GM21423 (cell line): ENCODE results near the gene PLXNA2.

Source experiments
- ATAC-seq: cut with Tn5 transposase; IDR thresholded peaks from one replicate; pipeline ENCODE4 v1.9.1; 2021; ENCODE audit warnings: mild to moderate bottlenecking, moderate library complexity; ENCODE audit not compliant: unreplicated experiment

PLXNA2 gene

DNA sequence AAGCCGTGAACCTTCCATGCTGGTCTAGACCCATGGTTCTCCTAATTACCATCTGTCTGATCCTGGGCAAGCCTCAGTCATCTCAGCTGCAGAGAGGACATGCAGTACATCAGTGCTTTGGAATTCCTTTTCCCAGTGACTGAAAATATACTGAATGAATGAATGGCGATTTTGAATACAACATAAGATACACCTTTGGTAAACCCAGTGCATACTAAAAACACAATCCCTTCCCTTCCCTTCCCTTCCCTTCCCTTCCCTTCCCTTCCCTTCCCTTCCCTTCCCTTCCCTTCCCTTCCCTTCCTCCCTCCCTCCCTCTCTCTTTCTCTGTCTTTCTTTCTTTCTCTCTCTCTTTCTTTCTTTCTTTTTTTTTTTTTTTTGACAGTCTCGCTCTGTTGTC lies 21.3 kb upstream of the PLXNA2 start:
- ATAC-seq, result no peak

DNA sequence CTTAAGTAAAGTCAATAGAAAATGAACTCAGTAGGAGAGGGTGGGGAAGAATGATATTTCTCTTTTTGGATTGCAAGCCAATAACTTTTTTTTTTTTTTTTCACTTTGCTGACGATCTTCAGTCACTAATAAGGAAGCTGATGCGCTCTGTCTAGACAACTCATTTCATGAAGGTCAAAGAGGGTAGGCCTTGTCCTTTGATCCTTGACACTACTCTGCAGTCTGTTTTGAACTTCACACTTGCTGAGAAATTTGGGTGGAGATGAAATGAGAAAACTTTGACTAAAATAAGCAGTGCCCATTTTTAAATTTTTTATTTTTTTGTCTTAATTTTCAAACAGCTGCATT lies 20.9 kb upstream of the PLXNA2 start:
- ATAC-seq, result no peak

DNA sequence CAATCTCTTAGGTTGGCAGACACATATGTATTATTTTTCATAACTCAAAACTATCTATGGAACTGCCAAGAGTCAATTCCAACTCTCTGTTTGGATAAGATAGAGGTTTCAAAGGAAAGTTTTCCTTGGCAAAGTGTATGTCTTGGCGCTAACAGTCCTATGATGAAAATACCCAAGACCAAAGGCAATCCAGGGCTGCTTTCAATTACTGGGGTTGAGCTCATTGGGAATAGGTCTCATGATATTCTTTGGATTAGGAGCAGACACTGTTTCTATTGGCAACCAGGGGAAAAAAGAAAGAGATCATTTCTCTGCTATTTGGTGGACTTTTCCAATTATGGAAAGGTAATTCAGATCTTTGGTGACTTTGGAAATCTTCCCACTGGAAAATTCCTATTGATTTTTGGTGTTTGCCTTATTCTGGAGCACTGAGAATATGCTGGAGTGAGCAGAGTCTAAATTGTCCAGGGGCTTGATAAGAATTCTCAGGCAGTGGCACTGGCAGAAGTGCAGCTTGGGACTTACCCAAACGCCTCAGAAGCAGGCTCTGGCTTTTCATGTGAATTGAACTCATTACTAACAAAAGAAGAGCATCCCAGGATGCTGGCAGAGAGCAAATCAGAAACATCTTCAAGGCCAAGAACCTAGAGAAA lies 20.4 kb upstream of the PLXNA2 start:
- no peak for ATAC-seq

DNA sequence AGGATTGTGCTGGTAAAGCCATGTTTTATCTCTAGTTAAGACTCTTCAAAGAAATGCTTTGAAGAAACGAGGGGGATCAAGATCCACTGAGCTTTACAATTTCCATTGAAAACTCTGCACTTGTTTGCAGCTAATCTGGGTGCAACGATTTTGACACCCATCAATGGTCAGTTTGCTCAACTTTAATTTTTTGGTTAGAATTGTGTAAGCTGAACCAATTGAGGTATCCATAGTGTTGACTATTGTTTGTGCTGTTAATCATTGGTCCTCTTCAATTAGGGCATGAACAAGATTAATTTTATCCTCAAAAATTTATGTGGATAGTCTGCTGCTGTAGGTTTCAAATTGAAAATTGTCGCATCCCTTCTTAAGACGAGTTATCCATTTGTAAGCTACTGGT lies 17.7 kb upstream of the PLXNA2 start:
- ATAC-seq, result no peak

DNA sequence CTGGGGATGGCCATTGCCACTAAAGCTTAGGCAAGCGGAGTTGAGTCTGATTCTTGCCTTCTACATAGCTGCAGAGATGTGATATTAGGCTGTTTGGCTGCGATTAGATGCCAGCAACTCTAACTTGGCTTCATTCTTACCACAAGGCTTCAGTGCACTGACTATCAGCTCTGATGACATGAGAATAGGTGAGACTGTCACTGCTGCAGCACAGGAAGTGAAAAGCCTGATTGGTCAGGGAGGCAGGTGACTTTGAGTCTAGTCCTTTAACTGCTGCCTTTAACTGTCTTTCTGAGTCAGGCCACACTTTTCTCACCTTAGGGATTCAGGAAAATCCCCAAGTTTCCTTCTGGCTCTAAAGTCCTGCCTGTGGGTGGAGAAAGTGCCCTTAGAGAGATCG lies 14.1 kb upstream of the PLXNA2 start:
- no peak for ATAC-seq

DNA sequence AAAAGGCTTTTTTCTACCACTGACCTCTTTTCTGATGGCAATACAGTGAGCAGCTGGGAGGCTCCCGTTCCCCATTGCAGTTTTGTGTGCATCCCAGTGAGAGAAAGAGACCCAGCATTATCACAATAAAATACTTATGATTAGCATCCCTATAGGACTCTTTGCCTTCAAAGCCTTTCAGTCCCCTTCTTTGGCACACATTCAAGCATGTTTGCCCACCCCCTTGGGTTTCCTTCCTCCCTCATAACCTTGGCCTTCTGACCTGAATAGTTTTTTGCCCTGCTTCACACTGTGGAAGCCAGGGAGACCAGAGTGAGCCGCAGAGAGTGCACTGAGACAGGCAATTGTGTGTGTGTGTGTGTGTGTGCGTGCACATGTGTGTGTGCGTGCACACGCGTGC lies 13.2 kb upstream of the PLXNA2 start:
- no peak for ATAC-seq

DNA sequence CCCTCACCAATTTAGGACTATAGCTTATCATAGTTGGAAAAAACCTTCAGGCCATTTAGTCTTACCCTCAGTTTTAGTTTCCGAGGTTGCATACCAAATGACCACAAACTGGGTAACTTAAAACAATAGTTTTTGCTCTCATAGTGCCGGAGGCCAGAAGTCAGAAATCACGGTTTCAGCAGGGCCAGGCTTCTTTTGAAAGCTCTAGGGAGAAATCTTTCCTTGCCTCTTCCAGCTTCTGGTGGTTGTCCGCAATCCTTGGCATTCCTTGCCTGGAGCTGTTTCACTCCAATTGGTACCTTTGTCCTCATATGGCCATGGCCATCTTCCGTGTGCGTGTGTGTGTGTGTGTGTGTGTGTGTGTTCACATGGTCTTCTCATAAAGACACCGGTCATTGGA lies 12.4 kb upstream of the PLXNA2 start:
- no peak for ATAC-seq

DNA sequence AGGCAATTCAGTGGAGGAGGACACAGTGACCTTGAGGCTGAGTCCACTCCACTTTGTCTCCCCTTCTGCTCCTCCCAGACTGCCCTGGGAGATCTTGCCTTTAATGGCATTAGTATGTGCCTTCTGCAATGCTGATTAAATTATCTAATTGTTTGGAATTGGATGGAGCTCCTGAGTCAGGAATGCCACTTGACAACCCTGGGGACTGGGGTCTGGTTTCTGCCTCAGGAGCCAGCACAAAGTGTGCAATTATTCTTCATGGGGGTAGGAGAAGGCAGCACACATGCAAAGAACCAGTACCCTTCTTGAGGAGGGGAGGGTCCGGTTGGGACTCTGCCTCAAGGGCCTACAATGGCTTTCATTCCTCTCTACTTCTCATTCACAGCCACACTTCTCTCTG lies 11.9 kb upstream of the PLXNA2 start:
- no peak for ATAC-seq

DNA sequence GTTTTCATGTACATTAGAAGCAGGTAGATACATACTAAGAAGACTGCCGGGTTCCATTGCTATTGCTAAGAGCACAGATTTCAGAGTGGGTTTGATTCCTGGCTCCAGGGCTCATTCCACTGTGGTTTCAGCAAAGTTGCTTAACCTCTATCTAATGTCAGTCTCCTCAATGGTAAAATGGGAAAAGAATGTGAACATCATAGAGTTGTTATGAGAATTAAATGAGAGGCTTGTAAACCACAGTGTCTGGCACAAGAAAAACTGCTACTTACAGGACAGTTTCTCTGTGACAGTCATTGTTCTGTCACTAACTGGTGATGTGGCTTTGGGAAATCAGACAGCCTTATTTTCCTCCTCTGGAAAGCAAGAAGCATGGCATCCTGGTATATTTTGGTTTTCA lies 10.7 kb upstream of the PLXNA2 start:
- no peak for ATAC-seq

DNA sequence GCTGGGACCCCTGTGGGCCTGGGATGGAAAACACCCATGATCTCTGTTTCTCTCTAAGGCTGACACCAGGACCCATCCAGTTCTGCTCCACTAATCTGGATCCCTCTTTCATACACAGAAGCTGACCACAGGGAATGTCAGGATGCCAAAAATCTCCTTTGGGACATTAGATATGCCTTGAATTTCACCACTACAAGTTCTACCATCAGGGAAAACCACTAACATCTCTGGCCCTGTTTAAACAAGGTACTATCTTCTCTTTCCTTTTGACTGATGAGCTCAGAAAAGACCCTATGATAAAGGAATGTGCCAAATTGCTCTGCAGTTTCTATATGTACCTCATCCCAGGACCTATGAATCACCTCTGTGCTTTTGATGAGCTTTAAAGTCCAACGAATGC lies 10.2 kb upstream of the PLXNA2 start:
- no peak for ATAC-seq

DNA sequence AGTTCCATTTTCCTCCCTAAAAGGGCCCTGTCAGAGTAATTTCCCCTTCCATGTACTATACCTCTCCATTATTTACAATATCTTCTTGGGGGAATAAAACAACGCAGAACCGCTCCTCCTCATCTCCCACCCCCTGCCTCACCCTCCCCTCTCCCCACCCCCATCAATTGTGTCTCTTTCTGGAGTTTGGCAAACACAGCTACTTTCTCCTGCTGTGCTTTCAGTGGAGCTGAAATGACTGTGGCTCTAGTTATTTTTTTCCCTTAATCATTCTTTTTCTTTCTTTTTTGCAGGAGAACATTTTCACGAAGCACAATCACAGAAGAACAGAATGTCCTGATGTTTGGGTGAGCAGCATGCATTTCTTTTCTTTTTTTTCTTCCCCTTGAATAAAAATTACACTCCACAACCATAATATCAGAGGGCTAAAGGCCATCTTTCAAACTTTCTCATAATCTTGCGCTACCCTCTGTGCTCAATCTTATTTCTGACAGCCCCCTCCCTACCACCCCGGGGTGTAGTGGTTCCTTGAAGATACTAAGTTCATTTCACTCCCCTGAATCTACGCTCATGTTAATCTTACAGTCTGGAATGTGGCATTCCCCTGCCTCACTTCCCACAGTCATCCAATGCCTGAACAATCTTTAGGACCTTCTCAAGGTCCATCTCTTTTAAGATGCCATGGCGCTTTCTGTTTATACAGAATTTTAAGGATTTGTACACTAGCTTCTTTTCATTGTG lies 8.8 kb upstream of the PLXNA2 start:
- no peak for ATAC-seq

DNA sequence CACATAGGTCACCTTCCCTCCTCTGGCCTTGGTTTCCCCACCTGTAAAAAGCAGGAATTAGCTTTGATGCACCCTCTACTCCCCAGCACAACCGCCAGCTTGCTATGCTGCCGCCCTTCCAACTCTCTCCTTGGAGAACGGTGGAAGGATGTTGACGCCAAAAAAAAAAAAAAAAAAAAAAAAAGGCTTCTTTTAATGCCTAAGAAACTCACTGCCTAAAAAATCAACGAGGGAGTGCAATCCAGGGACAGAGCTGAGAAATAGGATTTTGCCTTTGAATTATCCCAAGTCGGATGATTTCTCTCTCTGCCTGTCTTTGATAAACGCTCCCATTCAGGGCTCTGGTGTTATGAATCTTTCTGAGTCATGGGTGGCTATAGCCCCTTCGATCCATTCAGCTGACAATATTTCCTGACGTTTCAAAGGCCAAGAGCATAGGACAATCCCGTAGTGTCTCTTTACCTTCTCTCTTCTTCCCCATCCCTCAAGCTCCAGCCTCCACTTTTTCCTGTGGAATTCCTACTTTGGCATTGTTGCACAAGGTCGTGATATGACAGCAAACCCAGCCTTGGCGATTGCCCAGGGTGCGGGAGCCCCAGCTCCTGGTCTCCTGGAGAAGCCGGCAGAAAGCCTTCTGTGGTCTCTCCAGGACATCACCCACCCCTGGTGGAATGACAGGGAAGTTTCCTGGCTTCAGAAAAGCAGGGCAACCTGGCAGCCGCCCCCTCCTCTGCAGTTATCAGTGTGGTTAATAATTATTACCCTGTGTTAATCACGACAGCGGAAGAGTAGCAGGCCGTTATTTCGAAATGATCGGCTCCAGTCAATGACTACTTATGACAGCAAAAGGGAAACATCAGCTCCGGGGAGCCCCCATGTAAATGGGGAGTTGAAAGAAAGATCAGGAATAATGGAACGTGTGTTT lies 8.0 kb upstream of the PLXNA2 start:
- ATAC-seq, result no peak

DNA sequence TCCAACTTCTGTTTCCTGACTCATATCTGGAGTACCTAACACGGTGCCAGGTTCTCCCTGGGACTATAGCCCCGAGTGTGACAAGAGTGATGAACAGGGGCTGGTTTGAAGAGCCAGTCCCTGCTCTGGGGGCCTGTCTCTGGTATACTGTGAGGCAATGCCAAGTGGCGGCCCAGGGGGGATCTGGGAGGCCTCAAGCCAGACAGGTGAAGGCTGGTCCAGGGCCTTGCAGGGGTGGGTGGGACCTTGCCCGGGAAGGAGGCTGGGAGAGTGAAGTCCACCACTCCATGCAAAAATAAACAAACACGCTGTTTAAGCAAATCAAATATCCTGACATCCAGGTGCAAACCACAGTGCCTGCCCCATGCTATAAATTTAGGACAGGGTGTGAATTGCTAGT lies 6.8 kb upstream of the PLXNA2 start:
- no peak for ATAC-seq

DNA sequence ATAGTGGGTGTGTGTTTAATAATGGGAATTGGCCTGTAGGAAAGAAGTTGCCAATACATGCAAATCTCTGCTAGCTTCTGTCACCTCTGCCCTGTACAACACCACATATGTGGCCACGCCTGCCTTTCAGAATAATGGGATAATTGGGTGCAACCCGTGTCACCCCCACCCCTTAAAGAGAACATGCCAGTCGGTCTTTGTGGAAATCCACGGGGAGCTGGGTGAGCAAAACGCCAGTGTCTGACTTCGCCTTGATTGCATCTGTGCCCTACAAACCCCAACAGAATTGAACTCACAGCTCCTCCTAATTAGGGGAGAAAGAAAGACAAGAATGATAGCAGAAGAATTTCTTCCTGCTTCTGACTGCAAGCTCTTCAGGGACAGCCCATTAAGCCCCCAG lies 6.4 kb upstream of the PLXNA2 start:
- ATAC-seq, result no peak

DNA sequence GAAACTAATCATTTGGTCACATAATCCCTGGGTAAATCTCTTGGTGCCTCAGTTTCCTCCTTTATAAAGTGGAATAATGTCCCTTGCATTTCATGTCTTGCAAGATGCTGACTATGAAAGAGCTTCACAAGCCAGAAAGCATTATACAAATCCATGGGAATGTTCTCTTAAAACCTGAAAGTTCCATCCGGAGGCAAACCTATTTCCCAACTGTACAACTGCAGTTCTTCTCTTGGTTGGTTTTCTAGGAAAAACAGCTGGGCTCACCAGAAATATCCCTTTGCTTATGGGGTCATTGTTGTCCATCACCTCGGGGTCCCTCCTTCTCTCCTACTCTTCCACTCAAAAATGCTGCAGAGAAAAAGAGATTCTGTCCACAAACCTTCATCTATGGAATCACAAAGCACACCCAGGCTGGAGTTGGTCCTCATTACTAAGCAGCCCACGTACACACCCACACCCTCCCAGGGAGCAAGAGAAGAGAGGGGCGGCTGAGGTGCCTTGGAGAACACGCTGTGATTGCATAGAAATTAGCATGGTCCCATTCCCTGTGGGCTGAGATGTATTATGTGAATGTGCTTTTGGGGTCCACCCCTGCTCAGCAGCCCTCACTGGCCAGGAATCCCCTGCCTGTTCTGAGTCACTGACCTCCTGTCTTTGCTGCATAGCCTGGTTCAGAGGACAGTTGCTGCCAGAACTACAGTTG lies 5.0 kb upstream of the PLXNA2 start:
- ATAC-seq, result no peak

DNA sequence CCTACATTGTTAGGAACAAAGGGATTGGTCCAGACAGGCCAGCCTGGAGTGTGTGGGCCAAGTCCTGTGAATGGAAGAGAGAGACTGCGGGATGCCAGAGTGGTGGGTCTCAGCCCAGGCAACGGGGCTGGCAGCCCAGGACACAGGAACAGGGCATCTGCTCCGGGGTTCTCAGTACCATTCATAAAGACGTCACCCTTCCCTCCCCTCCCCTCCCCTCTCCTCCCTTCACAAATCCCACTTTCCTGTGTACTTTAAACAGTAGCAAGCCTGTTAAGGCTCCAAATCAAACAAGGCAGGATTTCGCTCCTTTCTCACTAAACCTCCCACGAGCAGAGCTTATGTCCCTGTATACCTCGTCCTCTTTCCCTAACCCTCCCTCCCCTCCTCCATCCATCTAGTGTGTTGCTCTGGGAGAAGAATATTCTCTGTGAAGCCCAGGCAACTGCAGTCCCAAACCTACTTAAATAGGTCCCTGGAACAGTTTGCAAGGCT lies 4.2 kb upstream of the PLXNA2 start:
- no peak for ATAC-seq

DNA sequence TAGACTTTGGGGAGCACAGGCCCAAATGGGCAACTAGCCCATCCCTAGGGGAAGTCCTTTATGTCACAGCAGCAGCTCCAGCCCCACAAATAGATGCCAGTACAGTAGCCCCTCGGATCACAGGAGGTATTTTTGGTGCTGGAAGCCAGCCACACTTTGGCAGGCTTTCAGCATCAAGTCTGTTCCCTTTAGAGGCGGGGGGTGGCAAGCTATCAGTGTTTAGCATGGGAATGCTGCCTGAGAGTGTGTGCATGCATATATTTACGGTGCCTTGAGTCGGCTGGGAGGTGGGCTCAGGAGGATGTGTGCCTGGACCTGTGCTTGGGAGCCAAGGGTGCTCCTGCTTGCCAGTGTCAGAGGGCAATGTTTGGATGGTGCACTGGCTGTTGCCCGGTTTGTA lies 3.5 kb upstream of the PLXNA2 start:
- ATAC-seq, result no peak

DNA sequence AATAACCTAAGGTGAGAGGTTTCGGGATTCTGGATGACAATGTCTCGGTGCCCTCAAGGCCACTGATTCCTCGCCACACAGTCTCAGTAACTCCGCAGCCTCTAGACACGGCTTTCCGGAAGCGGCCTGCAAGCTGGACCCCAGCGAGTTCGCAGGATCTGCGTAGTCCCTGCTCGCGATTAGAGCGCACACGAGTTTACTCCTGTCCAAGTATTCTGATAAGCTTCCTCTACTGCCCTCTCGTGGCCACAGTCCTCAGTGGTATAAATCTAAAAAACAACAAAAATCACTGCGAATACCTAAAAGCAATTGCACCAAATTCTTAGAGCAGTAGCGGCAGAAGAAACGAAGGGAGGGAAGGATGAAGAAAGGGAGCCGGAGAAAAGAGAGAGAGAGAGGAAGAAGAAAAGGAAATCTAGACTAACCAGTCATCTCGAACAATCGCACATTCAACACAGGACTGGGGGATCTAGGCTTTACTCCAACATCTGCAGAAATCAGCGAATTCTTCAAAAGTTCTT lies 1.1 kb upstream of the PLXNA2 start:
- ATAC-seq, result peak; percentile 63

DNA sequence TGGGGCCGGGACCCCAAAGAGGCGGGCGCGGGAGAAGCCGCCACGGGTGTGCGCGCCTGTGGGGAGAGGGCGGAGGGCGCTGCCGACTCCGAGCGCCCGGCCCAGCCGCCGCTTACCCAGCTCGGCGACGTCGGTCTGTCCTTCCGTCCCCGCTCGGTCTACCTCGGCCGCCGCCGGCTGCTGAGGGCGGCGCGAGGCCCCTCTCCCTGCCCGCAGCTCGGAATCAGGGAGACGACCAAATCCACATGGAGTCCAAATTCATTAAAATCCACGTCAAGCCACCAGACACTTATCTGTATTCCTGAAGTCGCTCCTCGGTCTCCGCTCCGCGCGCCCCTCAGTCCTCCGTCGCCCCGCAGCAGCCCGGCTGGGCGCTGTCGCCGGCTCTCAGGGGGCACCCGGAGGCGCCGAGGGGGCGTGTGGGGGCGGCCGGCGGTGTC lies 637 bp downstream of the PLXNA2 start:
- ATAC-seq, result no peak

DNA sequence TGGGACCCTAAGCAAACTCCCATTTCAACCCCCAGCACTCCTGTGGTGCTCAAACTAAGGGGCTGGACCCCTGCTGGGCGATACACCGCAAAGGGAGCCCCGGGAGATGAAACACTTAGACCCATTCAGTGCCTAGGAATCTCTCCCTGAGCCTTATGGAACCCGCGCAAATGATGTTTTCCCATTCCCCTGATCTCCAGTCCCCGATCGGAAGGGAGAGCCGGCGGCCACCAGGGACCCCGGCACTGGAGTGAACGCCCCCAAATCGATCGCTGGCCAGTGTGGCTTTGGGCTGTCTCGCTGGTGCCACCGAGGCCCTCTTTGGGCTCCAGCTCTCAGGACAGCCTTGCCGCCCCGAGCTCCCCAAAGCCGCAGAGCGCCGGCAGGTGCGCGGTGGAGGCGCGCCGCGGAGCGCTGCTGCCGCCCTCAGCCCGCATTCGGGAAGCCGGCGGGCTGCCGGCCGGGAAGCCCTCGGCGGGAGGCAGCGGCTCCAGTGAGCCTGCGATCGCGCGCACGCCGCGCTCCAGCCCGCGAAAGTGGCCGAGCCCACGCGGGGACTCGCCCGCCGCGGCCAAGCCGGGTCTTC lies 1.1 kb downstream of the PLXNA2 start:
- no peak for ATAC-seq
